PC-9 (cell line): Measurements from ENCODE around the gene FGF14. TPM values are rescaled to one million over a fixed set of nuclear protein-coding genes. Genes with fewer than 3 reads are reported as not detected.

Experiments used
- BruUV-seq: library from RNA; stranded (reverse); fragments of 400-500 nt; replicated peaks from 2 replicates; lab custom pipeline; 2021; lab: Mats Ljungman, UMichigan
- CTCF ChIA-PET: fragments of 300-600 bp; sonication (Branson Sonifier 250); formaldehyde crosslinking; loops from one replicate; lab custom pipeline; 2022; ENCODE audit warnings: antibody characterized with exemption; lab: Charles Lee
- POLR2A ChIA-PET: fragments of 300-600 bp; sonication (Branson Sonifier 250); formaldehyde crosslinking; loops from one replicate; lab custom pipeline; 2022; ENCODE audit warnings: antibody characterized with exemption; ENCODE audit not compliant: unreplicated experiment; lab: Charles Lee
- DNase-seq, 2 experiments: peaks; one replicate each; pipeline versions ENCODE4 v3.0.0 to v3.0.0-alpha.2; 2015 to 2022; ENCODE audit warnings: mixed read lengths in 1 of 2
- H2AFZ ChIP-seq: fragments of 200-600 bp; sonication (generic); 2 replicates; pipeline ENCODE4 v1.8.1; 2017; ENCODE audit warnings: antibody characterized with exemption
- H3F3A ChIP-seq: fragments of 200-600 bp; sonication (generic); 2 replicates; pipeline ENCODE4 v1.8.1; 2017; ENCODE audit warnings: antibody characterized with exemption, mild to moderate bottlenecking, low read depth; ENCODE audit not compliant: insufficient read depth
- H3K27ac ChIP-seq: fragments of 200-600 bp; sonication (generic); 2 replicates; pipeline ENCODE4 v1.6.1; 2016; ENCODE audit warnings: mixed run types
- H3K27me3 ChIP-seq: fragments of 200-600 bp; sonication (generic); 2 replicates; pipeline ENCODE4 v1.6.1; 2016; ENCODE audit warnings: low read depth, mixed run types; ENCODE audit not compliant: insufficient read depth
- H3K36me3 ChIP-seq: fragments of 200-600 bp; sonication (generic); 2 replicates; pipeline ENCODE4 v1.6.1; 2016; ENCODE audit warnings: low read depth, mixed run types
- H3K4me1 ChIP-seq: fragments of 200-600 bp; sonication (generic); replicated peaks from 2 replicates; pipeline ENCODE4 v1.6.1; 2016; ENCODE audit warnings: mixed run types; ENCODE audit not compliant: insufficient read depth
- H3K4me2 ChIP-seq: fragments of 200-600 bp; sonication (generic); 2 replicates; pipeline ENCODE4 v1.6.1; 2017; ENCODE audit warnings: mixed run types
- H3K4me3 ChIP-seq: fragments of 200-600 bp; sonication (generic); 2 replicates; pipeline ENCODE4 v1.6.1; 2016; ENCODE audit warnings: mixed run types
- H3K79me2 ChIP-seq: fragments of 200-600 bp; sonication (generic); 2 replicates; pipeline ENCODE4 v1.6.1; 2017; ENCODE audit warnings: low read depth, mixed run types
- H3K9me2 ChIP-seq: fragments of 200-600 bp; sonication (generic); 2 replicates; pipeline ENCODE4 v1.8.1; 2017; ENCODE audit warnings: mild to moderate bottlenecking; ENCODE audit not compliant: insufficient read depth
- H3K9me3 ChIP-seq: fragments of 200-600 bp; sonication (generic); 2 replicates; pipeline ENCODE4 v1.8.1; 2016; ENCODE audit warnings: low read depth; ENCODE audit not compliant: insufficient read depth
- H4K20me1 ChIP-seq: fragments of 200-600 bp; sonication (generic); 2 replicates; pipeline ENCODE4 v1.8.1; 2017; ENCODE audit not compliant: insufficient read depth
- CTCF ChIP-seq: fragments of 200-600 bp; sonication (generic); conservative IDR thresholded peaks from 2 replicates; pipeline ENCODE4 v1.6.1; 2017; ENCODE audit warnings: mixed run types, antibody characterized with exemption, mild to moderate bottlenecking, moderate library complexity
- EZH2 ChIP-seq: fragments of 200-600 bp; sonication (generic); IDR thresholded peaks from 2 replicates; pipeline ENCODE4 v1.8.0; 2017; ENCODE audit warnings: antibody characterized with exemption, low read depth
- intact Hi-C: fragments of 100-400 bp; cut with micrococcal nuclease; formaldehyde crosslinking; loops from one replicate; pipeline ENCODE4 v1.10.0; 2022; ENCODE audit not compliant: unreplicated experiment
- total RNA-seq: library from RNA; stranded (reverse); gene quantifications from 2 replicates; pipeline ENCODE4 v1.2.3, GENCODE V29; 2021

FGF14 gene
- total RNA-seq, 1 experiment from 2014 or later: not detected

GRCh38 chr13:102277286-102277685, 124.6 kb downstream of the FGF14 start:
- Histone ChIP-seq H3K79me2 (no peaks in the 10 kb centered on the region), H3K4me2 (no peak overlapping the region), H3K4me3 (no peak overlapping the region), H3K9me2 (no peaks in the 10 kb centered on the region), H4K20me1 (no peaks in the 10 kb centered on the region), H3F3A (no peaks in the 10 kb centered on the region), H2AFZ (no peak overlapping the region), H3K27ac (no peak overlapping the region), H3K4me1 (no peaks in the 10 kb centered on the region), H3K9me3 (no peaks in the 10 kb centered on the region), H3K27me3 (0 out of 2 replicates have a peak, but pooled peaks cover 3% of the 10 kb centered on the region), H3K36me3 (no peaks in the 10 kb centered on the region)
- no TSS peak for BruUV-seq
- intact Hi-C loops: no loop called here
- no peak for DNase-seq
- ChIA-PET POLR2A (no interaction called here), CTCF (interaction anchor here (0.6 kb wide), 1 partner anchor 101 kb away, joined by 17 read pairs; no protein-coding TSS in a partner anchor)
- no peak for TF ChIP-seq EZH2
- no peak for TF ChIP-seq CTCF

GRCh38 chr13:102276404-102276803, 125.4 kb downstream of the FGF14 start:
- H3K9me3 ChIP-seq: no peaks in the 10 kb centered on the region
- H3K9me2 ChIP-seq: no peaks in the 10 kb centered on the region
- DNase-seq: no peak
- H3K79me2 ChIP-seq: no peaks in the 10 kb centered on the region
- ChIA-PET CTCF (no interaction called here), POLR2A (no interaction called here)
- no peak for TF ChIP-seq EZH2
- no peak for TF ChIP-seq CTCF
- H3K4me3 ChIP-seq: no peak overlapping the region
- no peaks in the 10 kb centered on the region for H4K20me1 ChIP-seq
- no peak overlapping the region for H2AFZ ChIP-seq
- intact Hi-C loops: no loop called here
- BruUV-seq: no TSS peak
- H3K27me3 ChIP-seq: 0 out of 2 replicates have a peak, but pooled peaks cover 3% of the 10 kb centered on the region
- H3F3A ChIP-seq: no peaks in the 10 kb centered on the region
- H3K4me2 ChIP-seq: no peak overlapping the region
- H3K4me1 ChIP-seq: no peaks in the 10 kb centered on the region
- no peak overlapping the region for H3K27ac ChIP-seq
- H3K36me3 ChIP-seq: no peaks in the 10 kb centered on the region

GRCh38 chr13:102275969-102276368, 125.9 kb downstream of the FGF14 start:
- intact Hi-C loops: no loop called here
- no peak for TF ChIP-seq CTCF
- no peak for TF ChIP-seq EZH2
- no peaks in the 10 kb centered on the region for H3K79me2 ChIP-seq
- no peaks in the 10 kb centered on the region for H3K4me1 ChIP-seq
- H3K4me3 ChIP-seq: no peak overlapping the region
- H4K20me1 ChIP-seq: no peaks in the 10 kb centered on the region
- no peak for DNase-seq
- H3K9me3 ChIP-seq: no peaks in the 10 kb centered on the region
- no peak overlapping the region for H3K27ac ChIP-seq
- BruUV-seq: no TSS peak
- CTCF ChIA-PET: no interaction called here
- no peaks in the 10 kb centered on the region for H3K36me3 ChIP-seq
- POLR2A ChIA-PET: no interaction called here
- no peak overlapping the region for H3K4me2 ChIP-seq
- H3K9me2 ChIP-seq: no peaks in the 10 kb centered on the region
- no peaks in the 10 kb centered on the region for H3F3A ChIP-seq
- H2AFZ ChIP-seq: no peak overlapping the region
- H3K27me3 ChIP-seq: 0 out of 2 replicates have a peak, but pooled peaks cover 3% of the 10 kb centered on the region
